ENCODE results near the gene MGLL.

The MGLL gene

GRCh38 chr3:127665586-127665985, 156.7 kb downstream of the MGLL start:
- H4K20me1 ChIP-seq (ENCODE audit: insufficient read depth): no peaks in the 10 kb centered on the region
- H3K4me1 ChIP-seq (ENCODE audit: low read depth, poor library complexity, severe bottlenecking): no peaks in the 10 kb centered on the region
- no peaks in the 10 kb centered on the region for H3K36me3 ChIP-seq (ENCODE audit: insufficient read depth)
- TF ChIP-seq, protein P1, sequence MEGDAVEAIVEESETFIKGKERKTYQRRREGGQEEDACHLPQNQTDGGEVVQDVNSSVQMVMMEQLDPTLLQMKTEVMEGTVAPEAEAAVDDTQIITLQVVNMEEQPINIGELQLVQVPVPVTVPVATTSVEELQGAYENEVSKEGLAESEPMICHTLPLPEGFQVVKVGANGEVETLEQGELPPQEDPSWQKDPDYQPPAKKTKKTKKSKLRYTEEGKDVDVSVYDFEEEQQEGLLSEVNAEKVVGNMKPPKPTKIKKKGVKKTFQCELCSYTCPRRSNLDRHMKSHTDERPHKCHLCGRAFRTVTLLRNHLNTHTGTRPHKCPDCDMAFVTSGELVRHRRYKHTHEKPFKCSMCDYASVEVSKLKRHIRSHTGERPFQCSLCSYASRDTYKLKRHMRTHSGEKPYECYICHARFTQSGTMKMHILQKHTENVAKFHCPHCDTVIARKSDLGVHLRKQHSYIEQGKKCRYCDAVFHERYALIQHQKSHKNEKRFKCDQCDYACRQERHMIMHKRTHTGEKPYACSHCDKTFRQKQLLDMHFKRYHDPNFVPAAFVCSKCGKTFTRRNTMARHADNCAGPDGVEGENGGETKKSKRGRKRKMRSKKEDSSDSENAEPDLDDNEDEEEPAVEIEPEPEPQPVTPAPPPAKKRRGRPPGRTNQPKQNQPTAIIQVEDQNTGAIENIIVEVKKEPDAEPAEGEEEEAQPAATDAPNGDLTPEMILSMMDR (conservative IDR thresholded peaks at IDR 0.05; ENCODE audit: low read depth, low read length): no peak
- H3K4me3 ChIP-seq (IDR thresholded peaks at IDR 0.05; ENCODE audit: insufficient read depth, low read depth, low read length): no peak overlapping the region
- no peaks in the 10 kb centered on the region for H3K27me3 ChIP-seq (ENCODE audit: insufficient read depth, low read depth)
- H3K9ac ChIP-seq: no peak overlapping the region
- no peak overlapping the region for H2AFZ ChIP-seq (ENCODE audit: low read depth)
- no peaks in the 10 kb centered on the region for H3K79me2 ChIP-seq (ENCODE audit: insufficient read depth, low read depth)
- H3K4me2 ChIP-seq: no peak overlapping the region
- no peak overlapping the region for H3K27ac ChIP-seq

DNA sequence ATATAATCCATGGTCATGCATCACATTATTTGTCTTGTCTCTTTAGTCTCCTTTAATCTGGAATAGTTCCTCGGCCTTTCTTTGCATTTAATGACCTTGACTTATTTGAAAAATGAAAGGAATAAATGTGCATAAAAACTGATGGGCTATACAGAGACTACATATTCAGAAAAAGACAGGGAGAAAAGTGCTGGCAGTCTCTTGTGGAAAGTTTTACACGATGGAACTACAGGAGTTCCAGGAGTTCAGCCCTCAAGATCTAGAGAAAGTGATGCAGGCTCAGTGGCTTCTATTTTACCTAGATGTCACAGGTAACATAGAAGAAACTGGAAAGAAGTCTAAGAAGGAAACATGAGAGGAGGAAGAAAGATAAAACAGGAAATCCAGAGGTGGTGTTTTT, 157.2 kb downstream of the MGLL start:
- no peaks in the 10 kb centered on the region for H3K4me1 ChIP-seq (ENCODE audit: low read depth, poor library complexity, severe bottlenecking)
- no peaks in the 10 kb centered on the region for H4K20me1 ChIP-seq (ENCODE audit: insufficient read depth)
- H3K36me3 ChIP-seq (ENCODE audit: insufficient read depth): no peaks in the 10 kb centered on the region
- TF ChIP-seq, protein P1 (conservative IDR thresholded peaks at IDR 0.05; ENCODE audit: low read depth, low read length): no peak
- no peak overlapping the region for H3K27ac ChIP-seq
- no peaks in the 10 kb centered on the region for H3K79me2 ChIP-seq (ENCODE audit: insufficient read depth, low read depth)
- no peaks in the 10 kb centered on the region for H3K27me3 ChIP-seq (ENCODE audit: insufficient read depth, low read depth)
- H2AFZ ChIP-seq (ENCODE audit: low read depth): no peak overlapping the region
- H3K9ac ChIP-seq: no peak overlapping the region
- no peak overlapping the region for H3K4me3 ChIP-seq (IDR thresholded peaks at IDR 0.05; ENCODE audit: insufficient read depth, low read depth, low read length)
- H3K4me2 ChIP-seq: no peak overlapping the region

GRCh38 chr3:127663151-127663550, 159.2 kb downstream of the MGLL start:
- H3K79me2 ChIP-seq (ENCODE audit: insufficient read depth, low read depth): no peaks in the 10 kb centered on the region
- no peaks in the 10 kb centered on the region for H3K36me3 ChIP-seq (ENCODE audit: insufficient read depth)
- H3K4me2 ChIP-seq: no peak overlapping the region
- H3K9ac ChIP-seq: no peak overlapping the region
- H2AFZ ChIP-seq (ENCODE audit: low read depth): no peak overlapping the region
- H3K4me3 ChIP-seq (IDR thresholded peaks at IDR 0.05; ENCODE audit: insufficient read depth, low read depth, low read length): no peak overlapping the region
- H3K27me3 ChIP-seq (ENCODE audit: insufficient read depth, low read depth): no peaks in the 10 kb centered on the region
- no peak overlapping the region for H3K27ac ChIP-seq
- TF ChIP-seq, protein P1 (conservative IDR thresholded peaks at IDR 0.05; ENCODE audit: low read depth, low read length): no peak
- H3K4me1 ChIP-seq (ENCODE audit: low read depth, poor library complexity, severe bottlenecking): no peaks in the 10 kb centered on the region
- H4K20me1 ChIP-seq (ENCODE audit: insufficient read depth): no peaks in the 10 kb centered on the region

GRCh38 chr3:127662001-127662469, 160.3 kb downstream of the MGLL start:
- Histone ChIP-seq H3K4me3 (IDR thresholded peaks at IDR 0.05; ENCODE audit: insufficient read depth, low read depth, low read length) (no peak overlapping the region), H3K36me3 (ENCODE audit: insufficient read depth) (no peaks in the 10 kb centered on the region), H3K79me2 (ENCODE audit: insufficient read depth, low read depth) (no peaks in the 10 kb centered on the region), H3K4me2 (no peak overlapping the region), H3K27me3 (ENCODE audit: insufficient read depth, low read depth) (no peaks in the 10 kb centered on the region), H4K20me1 (ENCODE audit: insufficient read depth) (no peaks in the 10 kb centered on the region), H3K4me1 (ENCODE audit: low read depth, poor library complexity, severe bottlenecking) (no peaks in the 10 kb centered on the region), H3K9ac (no peak overlapping the region), H3K27ac (no peak overlapping the region), H2AFZ (ENCODE audit: low read depth) (no peak overlapping the region)
- TF ChIP-seq, protein P1 (conservative IDR thresholded peaks at IDR 0.05; ENCODE audit: low read depth, low read length): no peak

All from KMS-11 (cell line).